ENCODE results near the gene JPT2. TPM values are rescaled to one million over a fixed set of nuclear protein-coding genes. Genes with fewer than 3 reads are reported as not detected.

Gene JPT2
- total RNA-seq, 1 experiment from 2014 or later, result 113 TPM

DNA sequence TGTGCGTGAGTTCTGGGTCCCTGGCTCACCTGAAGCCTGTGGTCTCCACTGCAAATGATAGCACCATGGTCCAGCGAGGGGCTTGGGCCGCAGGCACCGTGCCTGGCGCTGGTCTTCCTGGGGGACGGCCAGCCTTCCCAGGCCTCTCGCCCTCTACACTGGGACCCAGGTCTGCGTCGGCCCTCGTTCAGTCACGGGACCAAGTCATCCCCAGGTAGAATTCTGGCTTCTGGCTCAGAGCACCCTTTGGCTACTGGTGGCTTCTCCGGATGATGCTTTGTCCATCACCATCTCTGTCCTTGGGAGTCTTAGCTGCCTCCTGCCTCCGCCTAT lies 45.5 kb upstream of the JPT2 start:
- ChIA-PET CTCF (no interaction called here), POLR2A (no interaction called here), RAD21 (ENCODE audit: low non-redundant PET in 1 of 2, low total read pairs in 2 of 2, uncharacterized antibody in 2 of 2, unreplicated experiment in 2 of 2) (no interaction called here)
- H4K20me1 ChIP-seq (ENCODE audit: insufficient read depth), result no peaks in the 10 kb centered on the region
- TF ChIP-seq YY1 (IDR thresholded peaks at IDR 0.05; ENCODE audit: extremely low read depth, insufficient replicate concordance, low read depth, low read length), result no peak
- no peak for TF ChIP-seq EZH2 (IDR thresholded peaks at IDR 0.05)
- TF ChIP-seq POLR2AphosphoS5 (IDR thresholded peaks at IDR 0.05; ENCODE audit: low read depth, low read length), result no peak
- TF ChIP-seq POLR2A (IDR thresholded peaks at IDR 0.05; ENCODE audit: borderline replicate concordance, extremely low read depth, insufficient read depth, insufficient read length), result no peak
- TF ChIP-seq ZNF274 (IDR thresholded peaks at IDR 0.05; ENCODE audit: low read depth, low read length), result no peak
- TF ChIP-seq TCF7L2 (IDR thresholded peaks at IDR 0.05; ENCODE audit: borderline replicate concordance, extremely low read depth, insufficient read depth, insufficient read length), result no peak
- TF ChIP-seq ZBTB33 (IDR thresholded peaks at IDR 0.05; ENCODE audit: extremely low read depth, insufficient replicate concordance, low read length), result no peak
- no peak for TF ChIP-seq RAD21 (IDR thresholded peaks at IDR 0.05; ENCODE audit: low read depth)
- no peak for TF ChIP-seq SRF (IDR thresholded peaks at IDR 0.05; ENCODE audit: low read depth)
- intact Hi-C loops (cut with micrococcal nuclease), result no loop called here
- no peak overlapping the region for H3K9ac ChIP-seq (ENCODE audit: low read length)
- H2AFZ ChIP-seq (ENCODE audit: low read depth, low read length, poor library complexity, severe bottlenecking), result no peak overlapping the region
- H3K79me2 ChIP-seq (ENCODE audit: insufficient read depth, low read length), result peaks cover 59% of the 10 kb centered on the region
- H3K4me1 ChIP-seq (ENCODE audit: control insufficient read depth in 1 of 2, insufficient read depth in 2 of 2, low read length in 2 of 2), result no peaks in the 10 kb centered on the region
- H3K27ac ChIP-seq (ENCODE audit: low read depth, low read length), result no peak overlapping the region
- no peaks in the 10 kb centered on the region for H3K9me2 ChIP-seq (ENCODE audit: insufficient read depth)
- no TSS peak for BruUV-seq (replicated peaks)
- H3K4me2 ChIP-seq (ENCODE audit: low read length), result no peak overlapping the region
- DNase-seq (ENCODE audit: low read depth, low spot score) (no peak), ATAC-seq (no peak)
- no peak overlapping the region for H3K4me3 ChIP-seq (replicated peaks in 1 of 2; ENCODE audit: low read depth in 1 of 2, low read length in 2 of 2)
- H3K27me3 ChIP-seq (ENCODE audit: insufficient read depth, low read length), result no peaks in the 10 kb centered on the region
- peaks cover 15 to 28% of the 10 kb centered on the region in 2 experiments for H3K36me3 ChIP-seq (ENCODE audit: control insufficient read depth in 1 of 2, insufficient read depth in 2 of 2, low read length in 2 of 2)
- no peaks in the 10 kb centered on the region for H3K9me3 ChIP-seq (ENCODE audit: control insufficient read depth in 1 of 2, insufficient read depth in 1 of 2, low read depth in 1 of 2, low read length in 2 of 2)

Data from HCT116 (cell line).